CD4-positive, CD25-positive, alpha-beta regulatory T cell (primary cell): ENCODE data around the gene APOD. TPM values are rescaled to one million over a fixed set of nuclear protein-coding genes. Genes with fewer than 3 reads are reported as not detected.

Source experiments
- ATAC-seq, 2 donors: fragments of 150-1000 bp; cut with Tn5 transposase; one replicate each; pipeline ENCODE4 v1.10.0; 2021; ENCODE audit warnings: low read depth in 2 of 2, moderate number of reproducible peaks in 2 of 2, moderate library complexity in 1 of 2
- DNase-seq, 3 donors: peaks; one replicate each; pipeline versions ENCODE4 v3.0.0 to v3.0.0-alpha.2; 2012 to 2022; ENCODE audit warnings: mixed read lengths in 1 of 3
- H3K27ac ChIP-seq: one replicate; pipeline ENCODE4 v1.7.0; 2013; ENCODE audit warnings: mild to moderate bottlenecking, low read length; ENCODE audit not compliant: insufficient read depth, poor library complexity, severe bottlenecking
- H3K27me3 ChIP-seq: one replicate; pipeline ENCODE4 v1.7.0; 2013; ENCODE audit warnings: low read length; ENCODE audit not compliant: control insufficient read depth, insufficient read depth
- H3K36me3 ChIP-seq: one replicate; pipeline ENCODE4 v1.7.0; 2013; ENCODE audit warnings: mild to moderate bottlenecking, low read length, moderate library complexity; ENCODE audit not compliant: control insufficient read depth, insufficient read depth
- H3K4me1 ChIP-seq: 2 replicates; pipeline ENCODE4 v1.7.0; 2013; ENCODE audit warnings: mild to moderate bottlenecking, low read length; ENCODE audit not compliant: insufficient read depth, control insufficient read depth, poor library complexity, severe bottlenecking
- H3K4me3 ChIP-seq: one replicate; pipeline ENCODE4 v1.7.0; 2013; ENCODE audit warnings: low read depth, mild to moderate bottlenecking, low read length, moderate library complexity
- H3K9me3 ChIP-seq, 2 experiments: 1 replicate in 1 of 2; 2 replicates in 1 of 2; pipeline ENCODE4 v1.7.0; 2013; ENCODE audit warnings: low read length in 2 of 2, mild to moderate bottlenecking in 1 of 2, moderate library complexity in 1 of 2; ENCODE audit not compliant: control insufficient read depth in 2 of 2
- H3K27ac Mint-ChIP-seq, 3 donors: one replicate each; pipeline ENCODE4 v1.8.0; 2020 to 2022; ENCODE audit warnings: mild to moderate bottlenecking in 3 of 3, mixed read lengths in 3 of 3, moderate library complexity in 2 of 3
- H3K27me3 Mint-ChIP-seq: one replicate; pipeline ENCODE4 v1.8.0; 2022; ENCODE audit warnings: mild to moderate bottlenecking, mixed read lengths
- H3K36me3 Mint-ChIP-seq: one replicate; pipeline ENCODE4 v1.8.0; 2020; ENCODE audit warnings: mixed read lengths
- H3K4me1 Mint-ChIP-seq, 4 donors: one replicate each; pipeline ENCODE4 v1.8.0; 2020 to 2022; ENCODE audit warnings: mixed read lengths in 4 of 4, mild to moderate bottlenecking in 1 of 4
- H3K4me3 Mint-ChIP-seq, 4 donors: one replicate each; pipeline ENCODE4 v1.8.0; 2020 to 2022; ENCODE audit warnings: mild to moderate bottlenecking in 4 of 4, mixed read lengths in 4 of 4, moderate library complexity in 3 of 4
- H3K9me3 Mint-ChIP-seq, 7 donors: one replicate each; pipeline ENCODE4 v1.8.0; 2020 to 2022; ENCODE audit warnings: mixed read lengths in 7 of 7, mild to moderate bottlenecking in 3 of 7, moderate library complexity in 2 of 7
- polyA plus RNA-seq, 4 donors: library from polyadenylated mRNA; unstranded; fragments of 300-500 nt; fragmentation: Illumina TruSeq; gene quantifications; one replicate each; pipeline ENCODE4 v1.2.3, GENCODE V29; 2021
- total RNA-seq: library from RNA; stranded (reverse); gene quantifications from one replicate; pipeline ENCODE4 v1.2.3, GENCODE V29; 2022

APOD gene
- total and polyA plus RNA-seq, 5 donors from 2014 or later: 0.60 TPM; not detected in 4

DNA sequence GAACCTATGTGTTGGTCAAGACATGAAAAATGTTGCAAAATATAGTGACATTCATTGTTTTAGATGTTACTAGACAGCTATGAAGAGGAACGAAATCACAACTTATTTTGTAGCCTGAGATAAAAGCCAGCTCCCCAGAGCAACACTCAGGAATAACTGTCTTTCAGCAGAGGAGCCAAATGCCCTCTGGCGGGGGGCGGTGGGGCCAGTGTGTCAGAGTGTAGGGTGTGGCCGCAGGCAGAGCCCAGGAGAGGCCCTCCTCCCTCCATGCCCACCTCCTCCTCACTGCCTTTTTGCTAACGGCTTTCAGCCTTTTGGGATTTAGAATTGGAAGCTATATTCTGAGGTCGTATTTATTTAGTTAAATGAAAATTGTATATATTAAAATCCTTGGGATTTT lies 16.9 kb downstream of the APOD start:
- Histone ChIP-seq H3K27ac (no peak overlapping the region), H3K4me1 (no peaks in the 10 kb centered on the region), H3K36me3 (no peaks in the 10 kb centered on the region), H3K27me3 (no peaks in the 10 kb centered on the region), H3K9me3 (no peaks in the 10 kb centered on the region), H3K4me3 (no peak overlapping the region)
- H3K27me3 Mint-ChIP-seq: peaks cover 13% of the 10 kb centered on the region
- ATAC-seq (no peak), DNase-seq (no peak)
- H3K9me3 Mint-ChIP-seq: no peaks in the 10 kb centered on the region
- H3K27ac Mint-ChIP-seq: no peak overlapping the region
- peaks cover 0 to 4% (median 0%) of the 10 kb centered on the region in 4 donors for H3K4me1 Mint-ChIP-seq
- no peak overlapping the region for H3K4me3 Mint-ChIP-seq
- H3K36me3 Mint-ChIP-seq: no peaks in the 10 kb centered on the region

- H3K27ac Mint-ChIP-seq: no peak overlapping the region
- ATAC-seq: no peak
Measured at GRCh38 chr3:195565716-195566115, 18.0 kb downstream of the APOD start.

DNA sequence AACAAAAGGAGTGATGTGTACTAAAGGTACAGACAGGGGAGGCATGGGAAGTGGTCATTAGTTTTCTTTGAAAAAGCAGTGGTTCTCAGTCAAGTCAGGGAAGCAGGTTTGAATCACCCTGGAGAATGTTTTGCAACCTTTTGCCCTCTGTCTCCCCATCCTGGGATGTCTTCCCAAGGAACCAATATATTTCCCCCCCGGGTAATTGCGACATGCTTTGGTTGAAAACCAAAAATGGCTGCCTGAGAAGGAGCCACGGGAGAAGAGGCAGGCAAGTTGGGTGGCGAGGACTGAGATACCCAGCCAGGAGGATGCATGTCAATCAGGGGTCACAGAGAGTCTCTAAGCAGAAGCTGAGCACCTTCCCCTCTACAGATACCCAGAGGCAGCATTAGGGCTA lies 20.4 kb downstream of the APOD start:
- peaks cover 4% of the 10 kb centered on the region for H3K4me1 ChIP-seq
- no peak overlapping the region for H3K4me3 ChIP-seq
- no peak overlapping the region for H3K4me3 Mint-ChIP-seq
- ATAC-seq (no peak), DNase-seq (no peak)
- no peaks in the 10 kb centered on the region for H3K9me3 ChIP-seq
- no peak overlapping the region for H3K27ac ChIP-seq
- no peaks in the 10 kb centered on the region for H3K9me3 Mint-ChIP-seq
- H3K36me3 ChIP-seq: no peaks in the 10 kb centered on the region
- H3K27ac Mint-ChIP-seq: no peak overlapping the region
- no peaks in the 10 kb centered on the region for H3K27me3 ChIP-seq
- no peaks in the 10 kb centered on the region for H3K36me3 Mint-ChIP-seq
- H3K4me1 Mint-ChIP-seq: peaks cover 0 to 9% (median 7%) of the 10 kb centered on the region in 4 donors
- H3K27me3 Mint-ChIP-seq: peaks cover 13% of the 10 kb centered on the region

More at GRCh38 chr3:195565716-195566115, 18.0 kb downstream of the APOD start:
- no peaks in the 10 kb centered on the region for H3K9me3 Mint-ChIP-seq
- peak overlapping the region in 1 of 4 donors; percentile 48 for H3K4me3 Mint-ChIP-seq
- no peaks in the 10 kb centered on the region for H3K36me3 Mint-ChIP-seq
- no peak for DNase-seq
- peaks cover 0 to 4% (median 0%) of the 10 kb centered on the region in 4 donors for H3K4me1 Mint-ChIP-seq
- Histone ChIP-seq H3K27ac (no peak overlapping the region), H3K4me1 (no peaks in the 10 kb centered on the region), H3K9me3 (no peaks in the 10 kb centered on the region), H3K36me3 (no peaks in the 10 kb centered on the region), H3K4me3 (no peak overlapping the region), H3K27me3 (no peaks in the 10 kb centered on the region)
- H3K27me3 Mint-ChIP-seq: peaks cover 13% of the 10 kb centered on the region

DNA sequence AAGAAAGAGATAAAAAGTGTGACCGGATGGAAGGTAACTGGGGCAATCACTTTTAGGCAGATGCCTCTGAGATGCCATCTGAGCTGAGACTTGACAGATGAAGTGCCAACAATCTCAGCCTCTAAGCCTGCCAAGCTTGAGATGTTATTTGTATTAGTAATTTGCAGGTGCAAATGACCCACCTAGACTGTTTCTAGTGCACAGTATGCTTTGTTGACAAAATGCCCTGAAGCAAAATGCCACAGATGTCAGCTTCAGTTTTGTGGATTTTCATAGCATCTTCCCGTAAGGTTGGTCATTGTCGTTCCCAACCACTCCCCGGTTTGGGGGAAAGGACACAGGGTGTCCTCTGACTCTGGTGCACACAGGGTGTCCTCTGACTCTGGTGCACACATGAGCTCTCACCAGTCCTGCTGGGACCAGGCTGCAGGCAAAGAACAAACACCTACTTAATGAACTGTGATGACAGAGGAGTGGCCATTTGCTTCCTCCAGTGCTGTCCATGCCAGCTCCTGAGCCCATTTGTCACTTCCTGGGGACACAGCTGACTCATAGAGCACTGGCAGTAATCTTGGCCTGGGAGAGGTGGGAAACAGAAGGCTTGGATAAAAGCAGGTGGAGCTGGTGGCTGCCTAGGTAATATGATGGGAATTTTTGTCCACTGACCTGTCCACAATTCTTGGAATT lies 23.9 kb downstream of the APOD start:
- Histone ChIP-seq H3K27ac (no peak overlapping the region), H3K4me1 (peaks cover 4% of the 10 kb centered on the region), H3K9me3 (no peaks in the 10 kb centered on the region), H3K27me3 (no peaks in the 10 kb centered on the region), H3K4me3 (no peak overlapping the region), H3K36me3 (no peaks in the 10 kb centered on the region)
- no peak for DNase-seq
- peaks cover 4 to 21% (median 15%) of the 10 kb centered on the region in 4 donors for H3K4me1 Mint-ChIP-seq
- H3K9me3 Mint-ChIP-seq: peaks cover 0 to 1% (median 0%) of the 10 kb centered on the region in 7 donors
- H3K4me3 Mint-ChIP-seq: no peak overlapping the region
- peaks cover 6% of the 10 kb centered on the region for H3K27me3 Mint-ChIP-seq
- no peak for ATAC-seq
- peak overlapping the region in 1 of 3 donors; percentile 79 for H3K27ac Mint-ChIP-seq
- no peaks in the 10 kb centered on the region for H3K36me3 Mint-ChIP-seq

GRCh38 chr3:195558602-195559001 lies 25.1 kb downstream of the APOD start:
- Histone ChIP-seq H3K4me3 (no peak overlapping the region), H3K4me1 (peaks cover 4% of the 10 kb centered on the region), H3K27ac (no peak overlapping the region), H3K27me3 (no peaks in the 10 kb centered on the region), H3K9me3 (no peaks in the 10 kb centered on the region), H3K36me3 (no peaks in the 10 kb centered on the region)
- peak overlapping the region in 2 of 3 donors; percentile 5 to 79 for H3K27ac Mint-ChIP-seq
- ATAC-seq (peak; percentile 65 to 83), DNase-seq (peak in 2 of 3 donors; percentile 69 to 80)
- H3K27me3 Mint-ChIP-seq: peaks cover 6% of the 10 kb centered on the region
- no peaks in the 10 kb centered on the region for H3K36me3 Mint-ChIP-seq
- peaks cover 0 to 1% (median 0%) of the 10 kb centered on the region in 7 donors for H3K9me3 Mint-ChIP-seq
- peaks cover 4 to 25% (median 17%) of the 10 kb centered on the region in 4 donors for H3K4me1 Mint-ChIP-seq
- H3K4me3 Mint-ChIP-seq: no peak overlapping the region

GRCh38 chr3:195557322-195557721 lies 26.4 kb downstream of the APOD start:
- H3K36me3 ChIP-seq: no peaks in the 10 kb centered on the region
- DNase-seq (no peak), ATAC-seq (no peak)
- Mint-ChIP-seq H3K27me3 (no peaks in the 10 kb centered on the region), H3K27ac (no peak overlapping the region), H3K4me1 (peaks cover 4 to 38% (median 21%) of the 10 kb centered on the region in 4 donors), H3K4me3 (no peak overlapping the region), H3K9me3 (peaks cover 0 to 1% (median 0%) of the 10 kb centered on the region in 7 donors), H3K36me3 (no peaks in the 10 kb centered on the region)
- H3K27ac ChIP-seq: no peak overlapping the region
- H3K4me3 ChIP-seq: no peak overlapping the region
- H3K9me3 ChIP-seq: no peaks in the 10 kb centered on the region
- H3K27me3 ChIP-seq: no peaks in the 10 kb centered on the region
- H3K4me1 ChIP-seq: peaks cover 4% of the 10 kb centered on the region

DNA sequence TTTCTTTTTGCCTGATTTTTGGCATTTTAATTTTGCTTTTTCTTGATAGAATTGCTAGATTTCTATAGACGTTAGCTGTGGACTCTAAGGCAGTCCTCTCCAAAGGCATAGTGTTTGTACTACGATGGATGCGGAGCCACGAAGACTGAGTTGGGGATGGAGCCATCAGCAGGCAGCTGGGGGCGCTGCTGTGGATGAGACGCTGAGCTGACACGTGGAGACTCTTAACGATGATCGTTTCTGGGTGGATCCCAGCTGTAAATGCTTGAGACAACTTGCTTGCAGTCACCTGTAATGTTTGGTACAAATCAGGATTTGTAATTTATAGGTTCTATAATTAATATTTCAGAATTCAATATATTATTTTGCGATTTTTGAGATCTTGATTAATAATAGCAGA lies 27.4 kb downstream of the APOD start:
- Histone ChIP-seq H3K9me3 (no peaks in the 10 kb centered on the region), H3K4me1 (peaks cover 10% of the 10 kb centered on the region), H3K36me3 (no peaks in the 10 kb centered on the region), H3K4me3 (no peak overlapping the region), H3K27ac (no peak overlapping the region), H3K27me3 (no peaks in the 10 kb centered on the region)
- Mint-ChIP-seq H3K36me3 (no peaks in the 10 kb centered on the region), H3K4me3 (peak overlapping the region in 1 of 4 donors; percentile 84), H3K4me1 (peaks cover 4 to 47% (median 26%) of the 10 kb centered on the region in 4 donors), H3K27ac (peak overlapping the region in 1 of 3 donors; percentile 71), H3K9me3 (peaks cover 0 to 1% (median 0%) of the 10 kb centered on the region in 7 donors), H3K27me3 (no peaks in the 10 kb centered on the region)
- DNase-seq (peak in 1 of 3 donors; percentile 28), ATAC-seq (no peak)

GRCh38 chr3:195555110-195555509 lies 28.6 kb downstream of the APOD start:
- peaks cover 12 to 60% (median 34%) of the 10 kb centered on the region in 4 donors for H3K4me1 Mint-ChIP-seq
- no peaks in the 10 kb centered on the region for H3K27me3 Mint-ChIP-seq
- H3K36me3 ChIP-seq: no peaks in the 10 kb centered on the region
- peaks cover 23% of the 10 kb centered on the region for H3K4me1 ChIP-seq
- H3K9me3 ChIP-seq: no peaks in the 10 kb centered on the region
- H3K27ac Mint-ChIP-seq: peak overlapping the region; percentile 37 to 76 (median 57)
- H3K9me3 Mint-ChIP-seq: peaks cover 0 to 1% (median 0%) of the 10 kb centered on the region in 7 donors
- no peak overlapping the region for H3K27ac ChIP-seq
- DNase-seq: no peak
- H3K27me3 ChIP-seq: no peaks in the 10 kb centered on the region
- H3K4me3 ChIP-seq: no peak overlapping the region
- peak overlapping the region in 2 of 4 donors; percentile 2 to 47 for H3K4me3 Mint-ChIP-seq
- H3K36me3 Mint-ChIP-seq: no peaks in the 10 kb centered on the region
- no peak for ATAC-seq
